ENCODE data around the gene CPAMD8.

Gene CPAMD8

DNA sequence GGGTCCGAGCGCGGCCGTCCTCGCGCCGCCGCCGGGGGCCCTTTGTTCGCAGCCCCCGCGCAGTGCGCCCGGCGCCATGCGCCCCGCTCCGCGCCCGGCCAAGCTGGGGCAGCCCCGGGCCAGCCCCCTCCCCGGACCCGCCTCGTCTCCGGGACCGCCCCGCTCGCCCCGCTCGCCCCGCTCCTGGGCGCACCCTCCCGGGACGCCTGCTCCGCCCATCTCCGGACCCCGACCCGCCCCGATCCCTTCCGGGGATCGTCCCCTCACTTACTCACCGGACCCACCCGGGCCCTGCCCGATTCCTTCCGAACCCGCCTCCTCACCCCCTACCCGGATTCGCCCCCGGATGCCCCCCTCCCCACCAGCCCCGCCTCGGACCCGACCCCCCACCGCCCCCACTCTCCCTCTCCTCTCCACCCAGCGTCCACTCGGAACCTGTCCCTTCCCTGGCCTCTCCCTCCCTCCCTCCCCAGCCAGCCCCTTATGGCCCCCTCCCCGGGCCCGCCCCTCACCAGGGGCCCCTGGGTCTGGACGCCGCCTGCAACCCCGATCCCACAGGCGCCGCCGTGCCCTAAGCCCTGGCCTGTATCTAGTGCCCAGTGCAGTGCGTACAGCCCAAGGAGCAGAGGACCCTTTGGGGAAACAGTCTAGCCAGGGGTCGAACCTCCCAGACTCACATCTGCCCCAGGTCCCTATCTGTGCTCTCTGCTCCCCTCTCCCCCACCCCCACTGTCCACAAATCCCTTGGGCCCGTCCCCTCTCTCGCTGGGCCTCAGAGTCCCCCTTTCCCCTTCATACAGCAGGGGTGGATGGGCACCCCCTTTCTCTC, at the start of gene CPAMD8:
CPAMD8 (minus strand) TSS at position 105 of the 829 bp plus-strand sequence. CDS start 168 bp downstream, outside the sequence.
- no peak for DNase-seq (ENCODE audit: low read depth)

- DNase-seq (ENCODE audit: low read depth), result peak; percentile 70
Observed at GRCh38 chr19:17075864-17076542, 49.4 kb upstream of the CPAMD8 start.

- peak; percentile 99 for DNase-seq (ENCODE audit: low read depth)
Observed at GRCh38 chr19:17075035-17075863, 48.6 kb upstream of the CPAMD8 start, which contains the start of the genes HAUS8 and MYO9B. Gene HAUS8, minus strand, starts transcription at chr19:17075452. Its CDS starts 30 bp downstream, at chr19:17075422. Gene MYO9B, plus strand, starts transcription at chr19:17075777. Its CDS starts 25,941 bp downstream, at chr19:17101718.

GRCh38 chr19:17074634-17075034, 48.0 kb upstream of the CPAMD8 start:
- no peak for DNase-seq (ENCODE audit: low read depth)

- DNase-seq (ENCODE audit: low read depth), result no peak
Observed at GRCh38 chr19:17073869-17074633, 47.4 kb upstream of the CPAMD8 start.

DNA sequence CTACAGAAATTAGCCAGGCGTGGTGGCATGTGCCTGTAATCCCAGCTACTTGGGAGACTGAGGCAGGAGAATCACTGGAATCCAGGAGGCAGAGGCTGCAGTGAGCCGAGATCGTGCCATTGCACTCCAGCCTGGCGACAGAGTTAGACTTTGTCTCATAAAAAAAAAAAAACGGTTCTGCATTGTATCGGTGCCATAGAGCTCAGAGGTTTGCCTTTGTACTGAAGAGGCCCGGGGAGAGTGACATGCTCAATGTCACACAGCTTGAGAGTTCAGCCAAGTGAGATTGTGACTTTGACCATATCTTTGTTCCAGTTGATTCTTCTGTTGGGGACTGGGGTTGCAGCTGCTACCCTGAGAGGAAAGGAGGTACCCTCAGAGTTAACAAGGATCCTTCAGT, 44.3 kb upstream of the CPAMD8 start:
- no peak for DNase-seq (ENCODE audit: low read depth)

DNA sequence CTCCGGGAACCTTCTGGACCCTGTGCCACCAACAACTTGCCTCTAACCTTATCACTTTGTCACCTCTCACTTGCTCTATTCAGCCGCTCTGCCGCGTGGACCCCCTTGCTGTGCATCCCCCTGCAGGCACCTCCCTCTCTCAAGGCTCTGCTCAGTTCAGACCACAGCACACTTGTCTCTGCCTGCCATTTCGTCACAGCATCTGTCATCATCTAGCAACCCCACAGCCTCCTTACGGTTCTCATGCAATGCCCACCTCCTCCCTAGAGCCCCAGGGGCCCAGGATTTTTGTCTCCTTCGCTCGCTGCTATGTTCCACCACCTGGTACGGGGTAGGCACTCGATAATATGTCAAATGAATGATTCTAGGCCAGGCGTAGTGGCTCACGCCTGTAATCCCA, 43.8 kb upstream of the CPAMD8 start:
- DNase-seq (ENCODE audit: low read depth), result no peak

GRCh38 chr19:17069193-17069592, 42.6 kb upstream of the CPAMD8 start:
- DNase-seq (ENCODE audit: low read depth), result no peak

DNA sequence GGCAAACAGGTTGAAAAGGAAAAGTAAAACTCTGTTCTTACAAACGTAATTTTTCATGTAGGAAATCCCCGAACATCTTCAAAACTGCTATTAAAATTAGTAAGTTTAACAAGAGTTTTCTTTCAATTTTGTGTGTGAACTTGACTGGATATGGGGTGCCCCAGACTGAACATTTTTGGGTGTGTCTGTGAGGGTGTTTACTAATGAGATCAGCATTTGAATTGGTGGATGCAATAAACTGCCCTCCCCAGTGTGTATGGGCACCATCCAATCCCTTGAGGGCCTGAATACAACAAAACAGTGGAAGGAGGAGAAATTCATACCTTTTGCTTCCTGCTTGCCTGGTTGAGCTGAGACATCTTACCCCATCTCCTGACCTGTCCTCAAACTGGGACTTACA, 36.8 kb upstream of the CPAMD8 start:
- DNase-seq (ENCODE audit: low read depth), result no peak

GRCh38 chr19:17061691-17062090, 35.1 kb upstream of the CPAMD8 start:
- DNase-seq (ENCODE audit: low read depth), result no peak

DNA sequence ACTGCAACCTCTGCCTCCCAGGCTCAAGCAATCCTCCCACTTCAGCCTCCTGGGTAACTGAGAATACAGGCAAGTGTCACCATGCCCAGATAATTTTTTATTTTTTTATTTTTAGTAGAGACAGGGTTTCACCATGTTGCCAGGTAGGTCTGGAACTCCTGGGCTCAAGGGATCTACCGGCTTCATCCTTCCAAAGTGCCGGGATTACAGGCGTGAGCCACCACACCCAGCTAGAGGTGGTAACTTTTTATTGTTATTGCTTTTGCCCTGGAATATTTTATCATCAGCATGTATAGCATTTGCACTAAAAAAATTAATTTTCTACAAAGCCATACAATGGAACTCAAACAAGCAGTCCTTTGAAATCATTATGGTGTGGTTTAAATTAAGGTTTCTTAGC, 34.6 kb upstream of the CPAMD8 start:
- no peak for DNase-seq (ENCODE audit: low read depth)

DNA sequence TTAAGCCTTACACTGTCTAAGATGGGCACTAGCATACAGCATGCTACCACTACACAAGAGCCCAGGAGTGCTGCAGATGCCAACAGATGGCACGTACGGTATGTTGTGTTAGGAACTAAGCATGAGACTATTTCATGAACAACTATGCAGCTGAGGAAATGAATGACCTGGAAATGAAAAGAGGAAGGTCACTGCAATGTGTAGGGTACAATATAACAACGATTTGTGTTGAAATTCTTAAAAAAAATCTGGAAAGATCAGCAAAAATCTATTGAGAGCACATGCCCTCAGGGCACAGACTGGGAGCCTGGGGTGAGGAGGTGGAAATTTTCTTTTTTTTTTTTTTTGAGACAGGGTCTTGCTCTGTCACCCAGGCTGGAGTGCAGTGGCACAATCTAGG, 34.2 kb upstream of the CPAMD8 start:
- no peak for DNase-seq (ENCODE audit: low read depth)

GRCh38 chr19:17058236-17058635, 31.6 kb upstream of the CPAMD8 start:
- DNase-seq (ENCODE audit: low read depth), result no peak

GRCh38 chr19:17055636-17056035, 29.0 kb upstream of the CPAMD8 start:
- no peak for DNase-seq (ENCODE audit: low read depth)

DNA sequence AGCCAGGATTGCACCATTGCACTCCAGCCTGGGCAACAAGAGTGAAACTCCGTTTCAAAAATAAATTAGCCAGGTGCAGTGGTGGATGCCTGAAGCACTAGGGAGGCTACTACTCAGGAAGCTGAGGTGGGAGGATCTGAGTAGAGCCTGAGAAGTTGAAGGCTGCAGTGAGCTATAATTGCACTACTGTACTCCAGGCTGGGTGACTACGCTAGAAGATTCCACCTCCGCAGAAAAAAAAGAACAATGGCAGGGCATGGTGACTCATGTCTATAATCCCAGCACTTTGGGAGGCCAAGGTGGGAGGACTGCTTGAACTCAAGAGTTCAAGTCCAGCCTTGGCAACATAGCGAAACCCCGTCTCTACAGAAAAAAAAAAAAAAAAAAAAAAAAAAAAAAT, 28.1 kb upstream of the CPAMD8 start:
- no peak for DNase-seq (ENCODE audit: low read depth)

DNA sequence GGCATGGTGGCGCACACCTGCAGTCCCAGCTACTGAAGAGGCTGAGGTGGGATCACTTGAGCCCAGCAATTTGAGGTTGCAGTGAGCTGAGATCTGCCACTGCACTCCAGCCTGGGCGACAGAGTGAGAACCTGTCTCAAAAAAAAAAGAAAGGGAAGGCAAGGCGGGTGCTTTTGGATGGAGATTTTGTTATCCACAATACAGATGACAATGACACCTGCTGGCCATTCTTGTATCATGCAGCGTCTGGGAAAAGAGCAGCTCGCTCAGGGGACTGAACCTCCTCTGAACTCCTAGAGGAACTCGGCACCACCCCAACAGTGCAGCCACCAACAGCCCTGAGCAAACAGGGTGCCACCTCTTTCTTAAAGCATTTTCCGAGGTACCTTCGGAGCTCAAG, 25.8 kb upstream of the CPAMD8 start:
- no peak for DNase-seq (ENCODE audit: low read depth)

- DNase-seq (ENCODE audit: low read depth), result no peak
Observed at GRCh38 chr19:17049711-17050280, 23.2 kb upstream of the CPAMD8 start.

GRCh38 chr19:17048885-17049453, 22.4 kb upstream of the CPAMD8 start:
- DNase-seq (ENCODE audit: low read depth), result no peak

DNA sequence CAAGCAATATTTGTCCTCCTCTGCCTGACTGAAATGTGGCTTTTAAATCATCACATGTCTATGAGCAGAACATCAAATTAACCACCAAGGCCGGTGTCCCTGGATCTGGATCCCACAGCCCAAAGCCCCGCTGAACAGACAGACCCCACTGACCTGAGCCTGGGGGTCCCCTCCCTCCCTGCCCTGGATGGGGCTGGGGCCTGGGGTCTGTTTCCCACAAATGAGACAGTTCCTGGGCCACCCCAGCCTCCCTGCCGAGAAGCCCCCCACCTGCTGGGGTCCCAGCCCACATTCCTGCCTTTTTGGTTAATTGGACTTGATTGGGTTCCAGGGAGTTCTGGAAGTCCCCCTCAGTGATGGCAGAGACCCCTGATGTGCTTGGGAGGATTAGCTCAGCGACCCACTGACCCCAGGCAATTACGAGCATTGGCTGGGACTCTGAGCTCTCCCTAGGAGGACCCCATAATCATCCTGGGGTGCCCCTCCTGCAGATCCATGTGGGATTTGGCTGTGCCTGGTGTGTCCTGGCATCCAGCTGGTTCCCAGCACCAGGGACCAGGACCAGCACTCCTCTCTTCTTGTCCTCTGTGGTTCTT, 19.4 kb upstream of the CPAMD8 start:
- no peak for DNase-seq (ENCODE audit: low read depth)

GRCh38 chr19:17043744-17044143, 17.1 kb upstream of the CPAMD8 start:
- DNase-seq (ENCODE audit: low read depth), result no peak

- no peak for DNase-seq (ENCODE audit: low read depth)
Observed at GRCh38 chr19:17041976-17042375, 15.4 kb upstream of the CPAMD8 start.
